Stomach (tissue), 9 donors: ENCODE data around the gene RALGAPA2. TPM values are rescaled to one million over a fixed set of nuclear protein-coding genes. Genes with fewer than 3 reads are reported as not detected.

Experiments
- DNase-seq, 2 donors: peaks; one replicate each; pipeline versions ENCODE4 v3.0.0 to v3.0.0-alpha.2; 2013 to 2019
- H3K27ac ChIP-seq, 5 donors: fragments of 200-600 bp in 4 of 5; sonication (generic) in 4 of 5; one replicate each; pipeline ENCODE4 v1.5.1; 2013 to 2019; ENCODE audit warnings: mild to moderate bottlenecking in 1 of 5, moderate library complexity in 1 of 5
- H3K27me3 ChIP-seq, 3 donors: fragments of 200-600 bp; sonication (generic); one replicate each; pipeline ENCODE4 v1.5.1; 2017 to 2019; ENCODE audit warnings: mixed run types in 1 of 3
- H3K36me3 ChIP-seq, 4 donors: fragments of 200-600 bp; sonication (generic); 1 replicate in 3 of 4; 2 replicates in 1 of 4; pipeline ENCODE4 v1.5.1; 2016 to 2019
- H3K4me1 ChIP-seq, 4 donors: fragments of 200-600 bp; sonication (generic); one replicate each; pipeline ENCODE4 v1.5.1; 2016 to 2019
- H3K4me3 ChIP-seq, 4 donors: fragments of 200-600 bp; sonication (generic) in 3 of 4; one replicate each; pipeline ENCODE4 v1.5.1; 2016 to 2019; ENCODE audit warnings: mild to moderate bottlenecking in 1 of 4
- H3K9me3 ChIP-seq, 4 donors: fragments of 200-600 bp; sonication (generic); one replicate each; pipeline ENCODE4 v1.5.1; 2016 to 2019
- EP300 ChIP-seq: sonication (generic); formaldehyde crosslinking; IDR thresholded peaks from one replicate; pipeline ENCODE4 v1.6.1; 2017; ENCODE audit warnings: antibody characterized with exemption
- POLR2A ChIP-seq, 4 donors: fragments of 450-650 bp; IDR thresholded peaks; one replicate each; pipeline ENCODE4 v1.6.1; 2016; ENCODE audit warnings: antibody characterized with exemption in 4 of 4, control low read depth in 2 of 4, mild to moderate bottlenecking in 1 of 4, moderate library complexity in 1 of 4
- POLR2AphosphoS5 ChIP-seq, 3 donors: sonication (generic); formaldehyde crosslinking; IDR thresholded peaks; one replicate each; pipeline ENCODE4 v1.6.1; 2016; ENCODE audit warnings: antibody characterized with exemption in 3 of 3
- WGBS, 5 donors: extraction: QIAGEN DNeasy Blood & Tissue Kit in 3 of 5; methylation state at CpG; one replicate each; pipeline versions ENCODE4 v1.1.5 to v1.1.7; 2013 to 2018; 5-methylcytosine and 5-hydroxymethylcytosine counted together
- intact Hi-C: fragments of 100-400 bp; cut with DNase I; formaldehyde crosslinking; loops from one replicate; pipeline ENCODE4 v1.15.1; 2023; ENCODE audit warnings: low total_unique reads
- polyA plus RNA-seq, 3 donors: library from polyadenylated mRNA; stranded (reverse); fragments of 200-250 nt; gene quantifications; one replicate each; pipeline ENCODE4 v1.2.3, GENCODE V29; 2013
- total RNA-seq, 5 donors: library from RNA; depleted of rRNA; stranded (reverse); fragments of >200 nt; gene quantifications; one replicate each; pipeline versions ENCODE4 v1.1.0 to v1.2.3, GENCODE V29; 2014 to 2016
- TF ChIP-seq, protein P1 (sequence below), 7 experiments: fragments of 450-650 bp in 4 of 7; fragments of 200-600 bp in 3 of 7; sonication (generic) in 3 of 7; IDR thresholded peaks; one replicate each; pipeline ENCODE4 v1.5.1; 2016 to 2019; ENCODE audit warnings: antibody characterized with exemption in 7 of 7, control low read depth in 2 of 7, mild to moderate bottlenecking in 1 of 7
- donor health status: healthy with polysubstance abuse.
- donor health status: Bipolar disorder and iron deficiency.
- donor health status: healthy.

Gene RALGAPA2
- total and polyA plus RNA-seq, 8 donors = 4.3 to 159 (median 48.7) TPM

DNA sequence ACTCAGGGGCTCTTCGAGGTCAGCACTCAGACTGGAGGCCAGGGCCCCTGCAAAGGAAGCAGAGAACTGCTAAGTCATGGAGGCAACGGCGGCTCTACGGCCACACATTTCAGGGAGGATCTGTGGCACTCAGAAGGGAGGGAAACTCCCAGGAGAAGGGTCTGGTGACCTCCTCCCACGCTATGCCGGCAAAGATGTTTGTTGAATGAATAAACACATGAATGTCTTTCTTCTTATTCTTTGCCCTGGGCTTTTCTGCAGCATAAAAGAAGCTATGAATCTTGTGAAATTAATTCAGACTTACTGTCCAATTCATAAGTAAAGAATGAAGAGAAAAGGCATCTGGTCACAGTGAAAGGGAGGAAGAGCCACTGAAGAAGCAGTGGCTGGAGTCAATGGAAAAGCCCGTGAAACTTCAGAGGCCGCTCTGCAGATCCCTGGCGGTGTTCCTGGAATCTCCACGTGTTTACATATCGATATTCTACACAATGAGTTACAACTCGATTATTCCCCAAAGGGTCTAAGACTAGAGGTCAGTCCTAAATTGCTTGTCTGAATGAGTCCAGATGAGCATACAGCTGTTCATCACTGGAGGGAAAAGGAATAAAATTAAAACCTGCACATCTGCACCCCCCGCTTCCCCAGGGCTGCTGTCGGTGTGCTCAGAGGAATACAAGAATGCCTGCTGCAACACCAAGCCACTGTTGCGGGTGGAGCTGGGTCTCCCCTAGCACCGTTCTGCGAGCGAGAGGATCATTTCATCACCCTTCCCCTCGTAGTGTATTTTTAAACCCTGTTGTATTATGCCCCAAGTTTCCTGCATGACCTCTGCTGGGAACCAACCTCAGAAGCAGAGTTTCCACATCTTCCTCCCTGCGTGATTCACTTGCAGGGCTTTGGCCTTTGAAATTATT is 319.0 kb downstream of the RALGAPA2 start:
- Histone ChIP-seq H3K9me3 (no peaks in the 10 kb centered on the region), H3K27ac (no peak overlapping the region), H3K4me1 (peaks cover 0 to 4% (median 0%) of the 10 kb centered on the region in 4 donors), H3K36me3 (peaks cover 24 to 93% (median 83%) of the 10 kb centered on the region in 4 donors), H3K27me3 (no peaks in the 10 kb centered on the region), H3K4me3 (no peak overlapping the region)
- 55 to 75% (median 71%) methylated on average over 20 of the region's 20 CpGs for WGBS, 5 donors
- intact Hi-C loops = no loop called here
- DNase-seq = peak in 1 of 2 donors; percentile 39
- no peak for TF ChIP-seq POLR2A (IDR thresholded peaks at IDR 0.05)
- TF ChIP-seq POLR2AphosphoS5 (IDR thresholded peaks at IDR 0.05) = no peak

DNA sequence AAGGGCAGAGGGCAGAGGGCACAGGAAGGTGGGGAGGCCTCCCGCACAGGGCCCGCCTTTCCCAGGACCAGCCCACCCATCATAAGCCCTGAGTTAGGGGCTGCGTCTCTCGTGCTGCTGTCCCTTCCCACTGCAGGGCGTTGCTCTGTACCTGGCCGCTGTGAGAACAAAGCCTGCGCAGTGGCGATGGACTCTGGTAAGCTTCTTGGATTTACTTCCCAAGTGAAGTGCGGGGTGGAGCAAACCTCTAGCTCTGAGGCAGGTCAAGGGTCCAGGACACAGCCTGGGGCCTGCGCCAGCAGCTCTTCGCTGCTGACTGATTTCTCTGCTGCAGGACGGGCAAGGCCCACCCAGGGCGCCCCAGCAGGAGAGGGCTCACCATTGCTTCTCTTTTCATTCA is 320.7 kb downstream of the RALGAPA2 start:
- peaks cover 24 to 76% (median 69%) of the 10 kb centered on the region in 4 donors for H3K36me3 ChIP-seq
- no peak overlapping the region for H3K27ac ChIP-seq
- no peaks in the 10 kb centered on the region for H3K27me3 ChIP-seq
- H3K9me3 ChIP-seq = no peaks in the 10 kb centered on the region
- peaks cover 0 to 4% (median 0%) of the 10 kb centered on the region in 4 donors for H3K4me1 ChIP-seq
- 88 to 97% (median 93%) methylated on average over 7 to 13 of the region's 13 CpGs for WGBS, 5 donors
- no peak for DNase-seq
- H3K4me3 ChIP-seq = no peak overlapping the region
- intact Hi-C loops = no loop called here
- TF ChIP-seq POLR2AphosphoS5 (IDR thresholded peaks at IDR 0.05) = no peak
- TF ChIP-seq, protein P1, sequence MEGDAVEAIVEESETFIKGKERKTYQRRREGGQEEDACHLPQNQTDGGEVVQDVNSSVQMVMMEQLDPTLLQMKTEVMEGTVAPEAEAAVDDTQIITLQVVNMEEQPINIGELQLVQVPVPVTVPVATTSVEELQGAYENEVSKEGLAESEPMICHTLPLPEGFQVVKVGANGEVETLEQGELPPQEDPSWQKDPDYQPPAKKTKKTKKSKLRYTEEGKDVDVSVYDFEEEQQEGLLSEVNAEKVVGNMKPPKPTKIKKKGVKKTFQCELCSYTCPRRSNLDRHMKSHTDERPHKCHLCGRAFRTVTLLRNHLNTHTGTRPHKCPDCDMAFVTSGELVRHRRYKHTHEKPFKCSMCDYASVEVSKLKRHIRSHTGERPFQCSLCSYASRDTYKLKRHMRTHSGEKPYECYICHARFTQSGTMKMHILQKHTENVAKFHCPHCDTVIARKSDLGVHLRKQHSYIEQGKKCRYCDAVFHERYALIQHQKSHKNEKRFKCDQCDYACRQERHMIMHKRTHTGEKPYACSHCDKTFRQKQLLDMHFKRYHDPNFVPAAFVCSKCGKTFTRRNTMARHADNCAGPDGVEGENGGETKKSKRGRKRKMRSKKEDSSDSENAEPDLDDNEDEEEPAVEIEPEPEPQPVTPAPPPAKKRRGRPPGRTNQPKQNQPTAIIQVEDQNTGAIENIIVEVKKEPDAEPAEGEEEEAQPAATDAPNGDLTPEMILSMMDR (IDR thresholded peaks at IDR 0.05) = no peak
- no peak for TF ChIP-seq EP300
- no peak for TF ChIP-seq POLR2A (IDR thresholded peaks at IDR 0.05)

DNA sequence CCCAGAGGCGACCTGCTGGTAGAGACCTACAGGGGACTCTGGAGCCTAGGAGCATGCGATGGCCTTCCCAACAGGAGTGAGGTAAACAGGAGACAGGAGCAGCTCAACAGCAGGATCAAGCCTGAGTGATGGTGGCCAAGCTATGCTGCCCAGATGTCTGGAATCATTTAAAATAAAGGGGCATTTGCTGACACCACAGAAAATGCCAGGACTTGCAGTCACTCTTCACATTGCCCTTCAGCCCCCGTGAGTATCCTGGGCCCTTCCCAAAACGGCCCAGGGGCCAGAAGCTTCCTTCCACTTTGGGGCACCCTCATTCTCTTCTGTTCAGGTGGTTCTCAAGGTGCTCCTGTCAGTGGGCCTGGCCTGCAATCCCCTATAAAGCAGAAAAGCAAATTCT is 321.3 kb downstream of the RALGAPA2 start:
- H3K36me3 ChIP-seq = peaks cover 24 to 69% (median 63%) of the 10 kb centered on the region in 4 donors
- H3K27me3 ChIP-seq = no peaks in the 10 kb centered on the region
- no peak overlapping the region for H3K27ac ChIP-seq
- TF ChIP-seq POLR2A (IDR thresholded peaks at IDR 0.05) = no peak
- TF ChIP-seq POLR2AphosphoS5 (IDR thresholded peaks at IDR 0.05) = no peak
- TF ChIP-seq, protein P1 (IDR thresholded peaks at IDR 0.05) = no peak
- no peak for TF ChIP-seq EP300
- intact Hi-C loops = no loop called here
- no peak overlapping the region for H3K4me3 ChIP-seq
- peaks cover 0 to 4% (median 0%) of the 10 kb centered on the region in 4 donors for H3K4me1 ChIP-seq
- WGBS, 5 donors = 77 to 92% (median 89%) methylated on average over 2 to 4 of the region's 4 CpGs
- H3K9me3 ChIP-seq = no peaks in the 10 kb centered on the region
- DNase-seq = no peak

DNA sequence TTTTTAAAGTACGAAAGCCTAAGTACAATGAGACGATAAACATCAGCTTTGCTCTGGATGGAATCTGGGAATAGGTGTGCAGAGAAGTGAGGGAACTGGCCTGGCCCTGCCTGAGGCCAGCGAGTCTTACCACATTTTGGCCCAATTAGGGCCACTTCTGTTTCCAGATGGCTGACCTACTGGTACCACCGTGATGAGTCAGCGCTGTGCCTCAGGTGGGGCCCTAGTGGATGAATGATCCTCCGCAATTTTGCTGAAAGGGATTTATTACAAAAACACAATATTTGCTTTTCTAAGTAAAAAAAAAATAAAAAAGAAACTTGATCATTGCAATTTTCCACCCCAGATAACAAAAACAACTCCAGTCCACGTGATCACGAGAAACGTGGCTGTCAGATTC is 322.1 kb downstream of the RALGAPA2 start:
- Histone ChIP-seq H3K27ac (no peak overlapping the region), H3K27me3 (no peaks in the 10 kb centered on the region), H3K4me1 (peaks cover 0 to 4% (median 0%) of the 10 kb centered on the region in 4 donors), H3K9me3 (no peaks in the 10 kb centered on the region), H3K4me3 (no peak overlapping the region), H3K36me3 (peaks cover 24 to 62% (median 56%) of the 10 kb centered on the region in 4 donors)
- WGBS, 5 donors = 93 to 97% (median 97%) methylated on average over 9 of the region's 9 CpGs
- DNase-seq = no peak
- TF ChIP-seq POLR2AphosphoS5 (IDR thresholded peaks at IDR 0.05) (no peak), EP300 (no peak), POLR2A (IDR thresholded peaks at IDR 0.05) (no peak)
- TF ChIP-seq, protein P1 (IDR thresholded peaks at IDR 0.05) = no peak
- intact Hi-C loops = no loop called here
